G401.6 (cell line): Measurements from ENCODE around the gene ANGPTL2.
"Not testable (repeated sequence)": the region's sequence is repeated elsewhere in the genome, so short reads cannot be mapped to it uniquely, and the experiment has no call there.

Experiments used
- FAIRE-seq: peaks from 2 replicates; lab custom pipeline; 2012; peaks lifted over from hg19 to GRCh38; lab: Jason Lieb, UNC

ANGPTL2 gene

DNA sequence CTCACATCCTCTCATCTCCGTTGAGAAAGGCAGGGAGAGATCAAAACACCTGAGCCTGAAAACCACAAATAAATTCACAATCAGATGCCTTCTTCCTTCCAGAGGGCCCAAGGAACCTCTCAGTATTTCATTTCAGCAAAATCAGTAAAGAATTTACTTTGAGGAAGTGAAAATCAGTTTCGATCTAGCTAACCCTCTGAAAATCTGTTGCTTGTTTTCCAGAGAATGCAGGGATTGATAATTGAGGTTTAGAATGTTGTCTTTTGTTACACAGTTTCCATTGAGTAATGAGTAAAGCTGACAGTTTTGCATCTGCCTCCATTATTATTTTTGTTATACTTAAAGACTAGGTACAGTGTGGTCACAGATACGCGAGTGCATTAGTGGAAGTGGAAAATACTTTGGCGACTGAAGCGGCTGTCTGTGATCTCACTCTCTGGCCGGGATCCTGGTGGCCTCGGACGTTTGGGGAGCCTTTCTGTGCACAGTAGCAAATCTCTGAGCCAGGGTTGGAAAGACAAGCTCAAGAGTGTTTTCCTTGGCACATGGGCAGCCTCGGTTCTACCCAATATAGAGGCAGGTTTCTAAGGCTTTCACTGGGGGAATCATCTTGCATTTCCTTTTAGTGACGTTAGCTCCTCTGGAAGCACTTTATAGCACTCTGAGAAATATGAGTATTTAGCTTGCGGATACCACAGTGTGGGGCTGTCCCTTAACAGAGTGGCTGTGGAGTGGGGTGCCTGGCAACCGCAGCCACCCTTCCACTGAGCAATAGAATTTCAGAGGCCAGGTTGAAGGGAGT, 32.2 kb upstream of the ANGPTL2 start:
- no peak for FAIRE-seq

DNA sequence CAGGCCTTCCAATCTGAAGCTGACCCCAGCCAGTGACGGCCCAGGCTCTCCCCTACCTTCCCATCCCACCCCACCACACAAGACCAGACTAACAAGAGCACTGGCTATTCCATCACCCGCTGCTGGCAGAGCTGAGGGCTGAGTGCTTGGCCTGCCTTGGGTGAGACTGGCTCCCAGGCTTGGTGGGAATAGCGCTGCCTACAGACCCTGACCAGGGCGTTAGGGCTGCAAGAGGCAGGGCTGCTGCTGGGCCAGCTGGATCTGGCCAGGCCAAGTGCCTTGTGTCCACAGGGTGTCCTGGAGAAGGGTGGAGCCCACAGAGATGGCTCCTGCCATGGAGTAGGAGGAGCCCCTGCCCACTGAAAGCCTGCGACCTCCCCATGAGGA, 31.6 kb upstream of the ANGPTL2 start:
- FAIRE-seq: no peak

DNA sequence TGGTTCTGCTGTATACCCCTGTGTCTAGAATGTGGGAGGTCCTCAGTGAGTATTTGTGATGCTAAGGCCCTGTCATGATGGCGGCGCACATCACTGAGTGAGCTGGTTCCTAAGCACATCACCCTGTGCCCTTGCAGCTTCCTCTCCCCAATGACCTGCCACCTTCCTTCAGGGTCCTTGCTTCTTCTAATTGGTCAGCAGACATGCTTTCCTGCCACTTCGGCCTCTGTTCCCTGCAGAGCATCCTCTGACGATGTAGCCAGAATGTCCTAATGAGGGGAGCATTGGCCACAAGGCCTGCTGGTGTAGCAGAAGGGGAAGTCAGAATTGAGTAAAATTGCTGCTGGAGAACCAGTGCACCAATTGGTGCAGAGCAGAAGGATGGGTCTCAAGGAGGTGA, 31.1 kb upstream of the ANGPTL2 start:
- no peak for FAIRE-seq

DNA sequence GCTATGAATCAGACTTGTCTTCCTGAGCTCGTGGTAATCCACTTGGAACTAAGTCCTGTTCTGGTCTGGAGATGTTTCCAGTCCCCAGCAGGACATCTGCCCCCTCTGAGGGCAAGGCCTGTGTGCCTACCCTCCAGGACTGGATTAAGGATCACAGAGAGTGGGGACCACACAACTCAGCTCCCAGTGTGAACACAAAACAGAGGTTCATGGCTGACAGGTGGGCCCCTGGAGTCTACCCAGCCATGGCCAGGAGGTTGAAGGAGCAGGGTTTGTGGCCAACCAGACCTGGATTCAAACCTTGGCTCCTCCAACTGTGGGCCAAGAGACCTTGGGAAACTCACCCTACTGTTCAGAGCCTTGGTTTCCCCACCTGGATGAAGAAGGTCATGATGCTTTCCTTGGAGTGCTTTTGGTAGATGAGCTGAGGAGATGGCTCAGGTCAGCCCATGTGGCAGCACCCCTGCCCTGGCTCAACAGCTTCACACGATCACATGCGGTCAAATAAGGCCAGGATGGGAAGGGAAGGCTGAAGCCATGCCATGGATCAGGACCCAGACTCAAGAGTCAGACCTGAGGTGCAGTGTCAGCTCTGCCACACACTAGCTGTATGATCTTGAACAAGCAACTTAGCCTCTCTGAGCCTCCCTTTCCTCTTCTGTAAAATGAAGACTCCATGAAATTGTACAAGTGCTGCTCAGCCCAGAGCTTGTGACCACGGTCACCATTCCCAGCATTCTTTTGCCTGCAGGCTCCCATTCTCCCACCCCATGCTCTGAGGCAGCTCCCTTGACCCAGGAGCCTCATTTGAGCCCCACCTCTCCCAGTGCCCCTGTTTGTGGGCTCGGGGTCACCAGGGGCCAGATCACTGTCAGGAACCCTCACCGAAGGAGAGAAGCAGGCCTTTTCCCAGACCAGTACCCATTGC, 27.3 kb upstream of the ANGPTL2 start:
- no peak for FAIRE-seq

DNA sequence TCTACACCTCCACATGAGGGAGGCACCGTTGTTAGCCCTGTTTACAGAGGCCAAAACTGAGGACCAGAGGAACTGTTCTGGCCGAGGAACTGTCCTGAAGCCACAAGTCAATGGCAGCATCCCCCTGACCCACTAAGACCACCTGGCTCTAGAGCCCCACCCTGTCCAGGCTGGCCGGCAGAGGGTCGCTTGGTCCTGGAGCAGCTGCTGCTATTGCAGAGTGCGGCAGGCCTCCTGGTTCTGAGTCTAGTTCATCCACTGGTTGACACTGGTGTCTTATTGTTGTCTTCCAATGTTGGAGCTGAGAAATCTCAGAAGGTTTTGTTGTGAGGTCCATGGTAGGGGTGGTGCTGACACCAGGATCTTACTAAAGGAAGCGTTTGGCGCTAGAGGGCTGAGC, 26.6 kb upstream of the ANGPTL2 start:
- FAIRE-seq: no peak

DNA sequence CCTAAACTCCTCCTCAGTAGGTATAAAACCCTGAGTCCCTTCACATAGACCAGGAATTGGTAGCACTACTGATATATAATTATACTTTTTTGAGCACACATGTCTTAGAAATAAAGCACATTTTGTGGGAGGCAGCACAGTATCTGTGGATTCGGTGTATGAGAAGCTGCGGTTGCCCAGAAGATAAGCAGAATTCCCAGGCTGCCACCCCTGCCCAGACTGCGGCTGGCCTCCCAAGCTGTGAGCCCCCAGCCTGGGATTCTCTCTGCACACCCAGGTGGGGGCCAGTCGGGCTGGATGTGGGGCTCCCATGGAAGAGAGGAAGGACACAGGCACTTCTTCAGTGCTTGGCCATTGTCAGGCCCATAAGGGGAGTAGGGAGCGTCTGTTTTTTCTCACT, 25.6 kb upstream of the ANGPTL2 start:
- FAIRE-seq: no peak

DNA sequence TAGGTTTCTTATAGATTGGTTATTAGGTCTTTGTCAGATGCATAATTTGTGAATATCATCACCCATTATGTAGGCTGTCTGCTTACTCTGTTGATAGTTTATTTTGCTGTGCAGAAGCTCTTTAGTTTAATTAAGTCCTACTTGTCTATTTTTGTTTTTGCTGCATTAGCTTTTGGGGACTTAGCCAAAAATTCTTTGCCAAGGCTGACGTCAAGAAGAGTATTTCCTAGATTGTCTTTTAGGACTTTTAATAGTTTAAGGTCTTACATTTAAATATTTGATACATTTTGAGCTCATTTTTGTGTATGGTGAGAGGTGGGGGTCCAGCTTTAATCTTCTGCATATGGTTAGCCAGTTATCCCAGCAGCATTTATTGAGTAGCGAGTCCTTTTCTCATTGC, 24.8 kb upstream of the ANGPTL2 start:
- no peak for FAIRE-seq

DNA sequence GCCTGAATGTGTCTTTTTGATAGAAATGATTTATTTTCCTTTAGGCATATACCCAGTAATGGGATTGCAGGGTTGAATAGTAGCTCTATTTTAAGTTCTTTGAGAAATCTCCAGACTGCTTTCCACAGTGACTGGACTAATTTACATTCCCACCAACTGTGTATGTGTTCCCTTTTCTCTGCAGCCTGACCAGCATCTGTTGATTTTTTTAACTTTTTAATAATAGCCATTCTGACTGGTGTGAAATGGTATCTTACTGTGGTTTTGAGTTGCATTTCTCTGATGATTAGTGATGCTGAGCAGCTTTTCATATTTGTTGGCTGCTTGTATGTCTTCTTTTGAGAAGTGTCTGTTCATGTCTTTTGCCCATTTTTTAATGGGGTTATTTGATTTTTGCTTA, 24.4 kb upstream of the ANGPTL2 start:
- not testable (repeated sequence) for FAIRE-seq

DNA sequence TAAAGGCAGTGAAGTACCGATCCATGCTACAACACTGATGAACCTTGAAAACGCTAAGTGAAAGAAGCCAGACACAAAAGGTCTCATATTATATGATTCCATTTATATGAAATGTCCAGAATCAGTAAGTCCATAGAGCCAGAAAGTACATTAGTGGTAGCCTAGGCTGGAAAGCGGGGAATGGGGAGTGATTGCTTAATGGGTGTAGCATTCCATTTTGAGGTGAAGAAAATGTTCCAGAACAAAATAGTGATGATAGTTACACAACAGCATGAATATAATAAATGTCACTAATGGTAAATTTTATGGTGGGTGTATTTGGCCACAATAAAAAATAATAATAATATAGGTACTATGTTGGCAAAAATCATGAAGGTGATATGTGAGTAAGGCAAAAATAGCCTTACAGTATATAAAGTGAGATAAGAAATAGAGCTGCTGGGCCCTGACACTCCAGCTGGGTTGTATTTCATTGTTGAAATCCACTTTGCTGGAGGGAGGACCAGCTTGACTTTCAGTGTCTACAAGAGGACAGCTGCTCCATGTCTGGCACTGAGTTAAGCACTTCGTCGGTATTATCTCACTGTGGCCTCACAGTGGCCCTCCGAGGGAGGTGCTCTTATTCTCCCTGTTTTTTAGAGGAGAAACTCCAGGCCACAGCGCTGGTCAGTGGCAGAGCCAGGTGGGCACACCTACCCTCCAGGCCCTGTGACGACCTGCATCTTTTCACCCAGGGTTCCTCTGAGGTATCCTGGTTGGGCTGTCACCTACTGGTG, 22.4 kb upstream of the ANGPTL2 start:
- FAIRE-seq: no peak

DNA sequence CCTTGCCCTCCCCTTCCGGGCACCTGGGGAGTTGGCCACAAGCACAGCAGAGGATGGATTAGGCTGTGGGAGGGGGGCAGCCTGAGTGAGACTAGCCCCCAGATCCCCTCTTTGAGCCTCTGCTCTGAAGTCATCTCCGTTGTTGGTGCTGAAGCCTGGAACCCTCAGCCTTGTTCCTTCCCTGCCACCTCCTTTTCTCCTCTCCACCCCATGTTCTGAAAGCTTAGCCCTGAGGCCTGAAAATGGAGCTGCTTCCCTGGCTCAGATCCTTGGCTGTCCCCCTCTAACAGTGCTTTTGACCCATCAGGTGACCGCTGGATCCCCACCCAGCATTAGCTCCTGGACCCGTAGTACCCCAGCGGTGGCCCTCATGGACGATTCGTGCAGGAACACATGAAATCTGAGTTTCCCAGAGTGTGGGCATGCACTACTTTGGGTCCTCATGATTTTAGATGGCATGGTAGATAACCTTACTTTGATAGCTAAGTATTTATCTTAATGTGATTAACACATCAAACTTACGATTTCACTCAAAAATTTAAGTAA, 21.6 kb upstream of the ANGPTL2 start:
- no peak for FAIRE-seq

DNA sequence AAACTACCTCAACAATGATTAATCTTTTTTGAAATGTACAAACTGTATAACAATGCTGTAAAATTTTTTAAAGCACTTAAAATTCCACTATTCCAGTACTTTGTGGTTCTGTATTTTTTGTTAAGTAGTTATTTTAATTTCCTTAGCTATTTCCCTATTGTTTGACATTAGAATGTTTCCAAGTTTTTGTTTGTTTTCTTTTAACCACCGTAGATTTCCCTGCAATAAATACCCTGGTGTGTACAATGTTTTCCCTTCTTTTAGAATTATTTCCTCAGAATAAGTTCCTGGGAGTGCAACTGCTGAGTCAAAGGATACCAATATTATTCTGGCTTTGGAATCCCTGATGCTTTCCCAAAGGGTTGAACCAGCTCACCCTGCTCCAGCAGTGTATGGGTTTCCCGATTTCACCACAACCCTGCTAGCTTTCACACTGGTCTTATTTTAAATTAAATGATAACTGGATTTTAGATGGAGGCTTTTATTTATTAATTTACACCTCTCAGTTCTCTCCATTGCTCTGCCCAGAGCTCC, 20.6 kb upstream of the ANGPTL2 start:
- FAIRE-seq: no peak

DNA sequence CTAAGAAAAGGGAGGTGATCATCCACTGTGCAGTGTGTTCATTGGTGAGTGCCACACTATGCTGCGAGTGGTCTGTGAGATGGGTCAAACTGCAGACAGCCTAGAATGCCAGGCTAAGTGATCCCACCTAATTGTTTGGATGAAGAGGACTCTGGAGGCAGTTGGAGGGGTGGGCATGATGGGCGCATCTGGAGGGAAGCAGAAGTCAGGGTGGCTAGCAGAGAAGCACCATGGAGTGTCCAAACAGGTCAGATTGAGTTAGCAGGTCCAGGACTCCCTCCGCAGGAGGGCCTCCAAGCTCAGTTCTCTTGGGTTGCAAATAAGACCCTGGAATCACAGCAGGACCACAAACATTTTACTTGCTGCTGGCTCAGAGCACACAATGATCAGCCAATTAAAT, 19.9 kb upstream of the ANGPTL2 start:
- FAIRE-seq: no peak

DNA sequence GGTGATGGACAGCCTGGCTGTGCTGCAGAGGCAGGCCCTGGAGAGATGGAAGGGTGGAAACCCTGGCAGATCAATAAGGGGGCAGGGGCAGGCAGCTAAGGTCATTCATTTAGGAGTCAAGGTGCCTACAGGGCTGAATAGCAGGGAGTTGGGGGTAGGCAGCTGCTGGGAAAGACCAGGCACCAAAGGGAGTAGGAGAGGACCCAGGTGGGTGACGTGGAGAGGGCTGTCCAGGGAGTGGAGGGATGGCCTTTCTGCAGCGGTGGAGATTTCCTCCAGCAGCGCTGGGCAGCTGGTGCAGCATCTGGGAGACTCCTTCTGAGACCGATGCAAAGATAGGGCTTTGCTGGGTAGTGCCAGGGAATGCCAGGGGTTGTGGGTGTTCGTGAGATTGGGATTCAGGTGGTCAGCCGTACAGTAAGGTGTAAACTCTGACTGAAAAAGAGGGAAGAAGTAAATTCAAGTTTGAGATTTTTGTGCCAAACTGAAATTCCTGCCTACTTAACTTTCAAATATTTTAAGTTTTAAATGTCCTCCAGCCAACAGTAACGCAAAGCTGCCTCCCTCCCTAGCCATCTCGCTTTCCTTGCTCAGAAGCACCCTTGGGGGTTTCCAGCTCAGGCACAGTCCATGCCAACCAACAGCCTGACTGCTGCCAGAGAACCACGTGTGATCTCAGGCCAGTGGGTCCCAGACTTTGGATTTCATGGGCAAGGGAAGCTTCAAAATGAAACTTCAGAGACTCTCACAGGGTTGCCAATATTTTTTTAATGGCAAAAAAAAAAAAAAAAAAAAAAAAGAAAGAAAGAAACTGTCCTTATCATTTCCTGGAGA, 18.6 kb upstream of the ANGPTL2 start:
- no peak for FAIRE-seq

DNA sequence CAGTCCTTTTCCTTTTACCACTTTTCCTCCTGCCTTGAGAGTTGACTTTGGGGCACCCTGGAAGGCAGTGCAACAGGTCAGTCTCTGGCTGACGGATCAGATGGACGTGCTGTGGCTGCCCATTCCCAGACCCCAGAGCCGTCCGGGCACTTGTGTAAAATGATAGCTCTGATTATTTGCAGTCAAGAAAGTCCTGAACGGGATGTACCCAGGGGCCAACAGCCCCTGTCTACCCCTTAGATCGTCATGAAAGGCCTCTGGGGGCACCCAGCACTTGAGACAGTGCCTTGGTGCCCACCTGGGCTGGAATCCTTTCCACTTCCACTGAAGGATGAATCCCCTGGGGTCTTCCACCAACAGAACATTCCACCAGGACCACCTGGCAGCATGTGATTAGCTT, 17.7 kb upstream of the ANGPTL2 start:
- no peak for FAIRE-seq

DNA sequence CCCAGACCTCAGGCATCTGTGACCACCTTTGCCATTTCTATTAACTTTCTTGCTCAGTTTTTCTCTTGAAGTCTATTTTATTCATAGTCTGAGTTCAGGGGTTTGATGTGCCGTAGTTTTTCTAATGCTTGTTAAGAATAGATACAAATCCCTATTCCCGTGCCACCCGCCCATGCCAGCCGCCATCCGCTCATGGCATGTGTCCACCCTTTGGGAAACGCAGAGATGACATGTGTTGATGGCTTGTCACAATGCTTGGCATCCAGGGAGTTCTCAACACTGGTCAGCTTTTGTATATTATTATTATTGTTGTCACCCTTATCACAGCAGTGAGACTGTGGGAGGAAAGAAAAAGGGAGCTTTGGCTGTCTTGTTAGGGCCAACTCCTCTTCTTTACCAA, 17.3 kb upstream of the ANGPTL2 start:
- FAIRE-seq: no peak

DNA sequence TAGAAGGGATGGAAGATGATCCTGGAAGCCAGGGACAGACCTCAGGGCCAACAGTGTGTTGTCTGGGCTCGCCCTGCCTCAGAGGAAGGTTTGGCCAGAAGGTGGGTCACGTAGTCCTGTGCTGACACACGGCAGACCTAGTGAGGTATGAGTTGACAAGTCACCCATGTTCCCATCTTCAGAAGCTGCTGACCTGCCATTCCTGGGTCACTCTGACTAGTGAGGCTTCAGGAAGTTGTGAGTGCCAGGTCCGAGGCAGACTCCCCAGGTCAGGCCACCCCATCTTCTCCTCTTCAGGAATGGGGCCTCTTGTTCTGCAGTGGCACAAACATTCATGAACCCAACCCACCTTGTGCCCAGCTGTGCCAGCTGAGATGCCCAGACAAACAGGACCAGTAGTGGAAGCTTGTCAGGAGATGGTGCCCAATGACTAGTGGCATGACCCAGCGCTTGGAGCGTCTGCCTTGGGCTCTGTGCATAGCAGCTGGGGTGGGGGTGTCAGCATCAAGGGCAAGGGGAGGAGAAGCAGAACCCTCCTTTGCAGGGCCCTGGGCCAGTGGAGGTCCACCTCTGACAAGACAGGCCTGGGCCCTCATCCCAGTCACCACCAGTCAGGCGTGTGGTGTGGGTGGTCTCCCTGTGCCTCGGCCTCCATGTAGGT, 16.8 kb upstream of the ANGPTL2 start:
- no peak for FAIRE-seq

DNA sequence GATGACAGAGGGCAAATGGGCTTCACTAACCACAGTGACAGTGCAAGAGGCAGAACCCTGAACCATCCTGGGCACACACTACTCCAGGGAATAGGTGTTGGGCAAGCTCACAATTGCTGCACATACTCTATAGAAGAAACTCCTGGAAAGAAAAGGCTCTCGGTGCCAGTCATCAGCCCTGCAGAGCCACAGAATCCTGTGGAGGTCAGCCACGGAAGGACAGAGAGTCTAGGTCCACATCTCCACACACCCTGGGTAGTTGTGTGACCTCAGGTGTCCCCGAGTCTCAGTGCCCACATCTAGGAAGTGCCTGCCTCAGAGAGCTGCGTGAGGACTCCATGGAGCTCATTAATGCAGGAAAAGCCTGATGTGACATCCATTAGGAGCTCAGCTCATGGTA, 16.0 kb upstream of the ANGPTL2 start:
- FAIRE-seq: no peak

DNA sequence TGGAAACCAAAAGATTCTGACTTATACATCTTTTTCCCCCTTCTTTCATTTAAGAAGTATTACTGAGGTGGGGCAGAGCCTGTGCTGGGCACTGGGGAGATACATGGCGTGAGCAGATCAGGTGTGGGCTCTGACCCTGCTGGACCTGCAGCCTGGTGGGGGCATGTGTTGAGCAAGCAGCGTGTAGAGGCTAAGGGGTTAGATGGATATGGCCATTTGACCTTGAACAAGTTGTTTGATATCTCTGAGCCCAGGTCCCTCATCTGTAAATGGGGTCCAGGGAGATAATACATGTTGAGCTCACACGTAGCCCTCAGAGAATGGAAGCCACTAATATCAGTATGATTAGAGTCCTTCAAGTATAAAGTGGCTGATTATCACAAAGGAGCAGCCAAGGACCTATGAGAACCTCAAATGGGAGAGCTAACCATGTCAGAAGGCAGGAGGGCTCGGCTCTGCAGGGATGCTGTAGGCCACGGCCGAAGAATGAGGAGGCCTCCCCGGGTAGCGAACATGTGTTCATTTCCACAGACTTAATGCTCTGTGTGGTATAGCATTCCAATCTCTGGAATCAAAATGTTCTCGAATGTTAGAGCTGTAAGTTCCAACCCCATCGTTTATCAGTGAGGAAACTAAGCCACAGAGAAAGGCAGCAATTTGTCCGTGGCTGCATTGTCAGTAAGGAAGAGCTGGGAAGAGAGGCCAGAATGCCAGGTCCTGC, 15.4 kb upstream of the ANGPTL2 start:
- FAIRE-seq: no peak

DNA sequence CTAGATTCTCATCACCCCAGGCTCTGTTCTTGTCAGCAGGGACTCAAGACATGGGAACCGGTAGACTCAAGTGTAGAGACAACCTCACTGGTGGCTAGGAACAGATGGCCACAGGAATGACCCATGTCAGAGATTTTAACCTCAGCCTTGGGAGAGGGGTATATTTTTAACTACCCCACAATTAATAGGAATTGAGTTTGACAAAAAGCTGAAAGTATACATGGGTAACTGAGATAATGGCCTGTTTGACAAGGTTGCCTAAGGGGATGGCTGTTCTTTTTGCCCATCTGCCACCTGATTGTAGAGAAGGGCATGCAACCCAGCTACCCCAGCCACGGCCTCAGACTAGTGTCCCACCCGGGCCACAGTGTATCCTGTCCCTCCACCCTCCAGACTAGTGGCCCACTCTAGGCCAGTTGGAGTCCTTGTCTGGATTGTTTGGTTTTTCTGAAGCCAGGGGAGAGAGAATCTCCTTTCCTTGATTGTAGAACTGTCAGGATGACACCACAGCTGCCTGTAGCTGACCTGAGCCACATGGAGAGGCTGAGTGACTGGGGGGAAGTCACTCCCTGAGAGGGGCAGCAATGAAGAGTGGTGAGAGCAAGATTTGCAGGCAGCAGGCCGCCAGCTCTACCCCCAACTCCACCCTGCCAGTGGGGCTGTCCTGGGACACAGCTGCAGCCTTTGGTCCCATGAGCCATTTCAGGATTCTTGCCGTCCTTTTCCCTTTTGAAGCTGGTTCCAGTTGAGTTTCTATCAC, 14.6 kb upstream of the ANGPTL2 start:
- no peak for FAIRE-seq
